IMR-90 (cell line): Measurements from ENCODE around the gene VWDE. TPM values are rescaled to one million over a fixed set of nuclear protein-coding genes. Genes with fewer than 3 reads are reported as not detected.

Source experiments
- ATAC-seq: fragments of 200-7000 bp; cut with Tn5 transposase; 2 replicates; pipeline ENCODE4 v1.9.1; 2020; ENCODE audit warnings: low read depth, mild to moderate bottlenecking, moderate library complexity
- BruUV-seq: library from RNA; stranded (reverse); fragments of 400-500 nt; replicated peaks from 2 replicates; lab custom pipeline; 2021; lab: Mats Ljungman, UMichigan
- CTCF ChIA-PET: fragments of 300-600 bp; formaldehyde crosslinking; extraction: SDS; loops from one replicate; lab custom pipeline; 2021; ENCODE audit warnings: antibody characterized with exemption; lab: Yijun Ruan, JAX
- POLR2A ChIA-PET: fragments of 300-600 bp; sonication (Branson Sonifier 250); formaldehyde crosslinking; loops from one replicate; lab custom pipeline; 2022; ENCODE audit warnings: antibody characterized with exemption; ENCODE audit not compliant: unreplicated experiment; lab: Charles Lee
- DNase-seq: peaks from one replicate; pipeline ENCODE4 v3.0.0; 2013
- H2AFZ ChIP-seq: replicated peaks from 2 replicates; pipeline ENCODE3; 2013; ENCODE audit warnings: low read length, mild to moderate bottlenecking; ENCODE audit not compliant: poor library complexity
- H2AK5ac ChIP-seq: 2 replicates; pipeline ENCODE4 v1.6.1; 2013; ENCODE audit warnings: low read depth, low read length, inconsistent platforms
- H2AK9ac ChIP-seq: replicated peaks from 2 replicates; pipeline ENCODE3; 2013; ENCODE audit warnings: mild to moderate bottlenecking, low read depth, low read length, moderate library complexity; ENCODE audit not compliant: poor library complexity
- H2BK120ac ChIP-seq: 2 replicates; pipeline ENCODE4 v1.6.1; 2013; ENCODE audit warnings: low read depth, low read length, inconsistent platforms
- H2BK15ac ChIP-seq: 3 replicates; pipeline ENCODE4 v1.6.1; 2013; ENCODE audit warnings: low read depth, low read length, inconsistent platforms
- H2BK20ac ChIP-seq: 2 replicates; pipeline ENCODE4 v1.6.1; 2013; ENCODE audit warnings: low read depth, mild to moderate bottlenecking, inconsistent platforms, low read length, moderate library complexity
- H2BK5ac ChIP-seq: 2 replicates; pipeline ENCODE4 v1.6.1; 2013; ENCODE audit warnings: mild to moderate bottlenecking, low read depth, low read length, inconsistent platforms; ENCODE audit not compliant: poor library complexity, severe bottlenecking
- H3K14ac ChIP-seq: replicated peaks from 2 replicates; pipeline ENCODE4 v1.6.1; 2013; ENCODE audit warnings: low read depth, low read length, inconsistent platforms
- H3K18ac ChIP-seq: 2 replicates; pipeline ENCODE4 v1.6.1; 2013; ENCODE audit warnings: low read depth, low read length, control low read depth
- H3K23ac ChIP-seq: 2 replicates; pipeline ENCODE4 v1.6.1; 2013; ENCODE audit warnings: low read depth, low read length, inconsistent platforms
- H3K27ac ChIP-seq: 2 replicates; pipeline ENCODE4 v1.5.1; 2013; ENCODE audit warnings: mild to moderate bottlenecking, control low read depth, low read length; ENCODE audit not compliant: insufficient read depth
- H3K27me3 ChIP-seq: 2 replicates; pipeline ENCODE4 v1.6.1; 2013; ENCODE audit warnings: low read length; ENCODE audit not compliant: control insufficient read depth, insufficient read depth
- H3K36me3 ChIP-seq: 2 replicates; pipeline ENCODE4 v1.6.1; 2013; ENCODE audit warnings: low read length, mixed read lengths; ENCODE audit not compliant: control insufficient read depth, insufficient read depth
- H3K4ac ChIP-seq: 2 replicates; pipeline ENCODE4 v1.6.1; 2013; ENCODE audit warnings: low read depth, low read length, inconsistent platforms
- H3K4me1 ChIP-seq: 2 replicates; pipeline ENCODE4 v1.6.1; 2013; ENCODE audit warnings: low read length, mixed read lengths; ENCODE audit not compliant: control insufficient read depth, insufficient read depth
- H3K4me2 ChIP-seq: 2 replicates; pipeline ENCODE4 v1.6.1; 2013; ENCODE audit warnings: low read depth, mild to moderate bottlenecking, control low read depth, low read length, moderate library complexity
- H3K4me3 ChIP-seq: 2 replicates; pipeline ENCODE4 v1.5.1; 2013; ENCODE audit warnings: low read depth, mild to moderate bottlenecking, control low read depth, low read length, moderate library complexity; ENCODE audit not compliant: insufficient read depth
- H3K56ac ChIP-seq: 2 replicates; pipeline ENCODE4 v1.6.1; 2013; ENCODE audit warnings: low read length, inconsistent platforms; ENCODE audit not compliant: insufficient read depth; ENCODE audit errors: extremely low read depth
- H3K79me1 ChIP-seq, 2 experiments: 2 replicates each; pipeline ENCODE4 v1.6.1; 2013; ENCODE audit warnings: low read length in 2 of 2, inconsistent platforms in 1 of 2, low read depth in 1 of 2
- H3K9ac ChIP-seq: 2 replicates; pipeline ENCODE4 v1.6.1; 2013; ENCODE audit warnings: low read depth, low read length, control low read depth
- H3K9me1 ChIP-seq: 2 replicates; pipeline ENCODE4 v1.6.1; 2013; ENCODE audit warnings: low read length, inconsistent platforms; ENCODE audit not compliant: insufficient read depth
- H3K9me3 ChIP-seq: 2 replicates; pipeline ENCODE4 v1.6.1; 2013; ENCODE audit warnings: low read length; ENCODE audit not compliant: control insufficient read depth, insufficient read depth
- H4K20me1 ChIP-seq: 2 replicates; pipeline ENCODE4 v1.6.1; 2013; ENCODE audit warnings: low read length, inconsistent platforms; ENCODE audit not compliant: insufficient read depth
- H4K5ac ChIP-seq: 2 replicates; pipeline ENCODE4 v1.6.1; 2013; ENCODE audit warnings: mild to moderate bottlenecking, low read depth, low read length, control low read depth
- H4K8ac ChIP-seq, 2 experiments: 2 replicates each; pipeline ENCODE4 v1.6.1; 2013; ENCODE audit warnings: low read depth in 2 of 2, low read length in 2 of 2, control low read depth in 1 of 2, inconsistent platforms in 1 of 2
- H4K91ac ChIP-seq: 2 replicates; pipeline ENCODE4 v1.6.1; 2013; ENCODE audit warnings: low read depth, low read length, inconsistent platforms; ENCODE audit not compliant: insufficient read depth
- MAFK ChIP-seq: IDR thresholded peaks from 2 replicates; pipeline ENCODE4 v1.6.1; 2012; ENCODE audit warnings: low read depth, low read length, improper control_type of control experiment
- MXI1 ChIP-seq: IDR thresholded peaks from 2 replicates; pipeline ENCODE4 v1.6.1; 2012; ENCODE audit warnings: low read depth, mild to moderate bottlenecking, low read length, moderate library complexity, borderline replicate concordance
- NFE2L2 ChIP-seq: fragments of 150-350 bp; IDR thresholded peaks from 2 replicates; pipeline ENCODE4 v1.6.1; 2016; ENCODE audit warnings: low read depth, mild to moderate bottlenecking, low read length
- POLR2A ChIP-seq: IDR thresholded peaks from 2 replicates; pipeline ENCODE4 v1.6.1; 2012; ENCODE audit warnings: mild to moderate bottlenecking, low read depth, low read length
- RAD21 ChIP-seq: IDR thresholded peaks from 2 replicates; pipeline ENCODE4 v1.6.1; 2012; ENCODE audit warnings: low read length, improper control_type of control experiment
- RCOR1 ChIP-seq: IDR thresholded peaks from 2 replicates; pipeline ENCODE4 v1.6.1; 2012; ENCODE audit warnings: mild to moderate bottlenecking, low read length, improper control_type of control experiment; ENCODE audit not compliant: insufficient replicate concordance
- RFX5 ChIP-seq: IDR thresholded peaks from 2 replicates; pipeline ENCODE4 v1.8.0; 2012; ENCODE audit warnings: low read depth, mild to moderate bottlenecking, low read length, moderate library complexity
- SMC3 ChIP-seq: fragments of 150-350 bp; IDR thresholded peaks from 2 replicates; pipeline ENCODE4 v1.6.1; 2016; ENCODE audit warnings: low read depth, mild to moderate bottlenecking, antibody characterized with exemption, low read length, moderate library complexity
- WGBS, 2 experiments: methylation state at CpG; one replicate each; pipeline versions ENCODE4 v1.1.5 to v1.1.7; 2013; ENCODE audit warnings: missing lambda C conversion rate in 2 of 2; ENCODE audit not compliant: insufficient read length in 1 of 2; ENCODE audit errors: extremely low coverage in 2 of 2; 5-methylcytosine and 5-hydroxymethylcytosine counted together
- dilution Hi-C: fragments of 300-500 bp; cut with HindIII; formaldehyde crosslinking; loops from one replicate; pipeline ENCODE4 v1.14.3; 2018; ENCODE audit warnings: low sequenced_read_pairs; ENCODE audit not compliant: unreplicated experiment
- in situ Hi-C: fragments of 300-500 bp; cut with MboI; formaldehyde crosslinking; loops from 3 replicates; pipeline ENCODE4 v1.14.3; 2019; ENCODE audit warnings: low sequenced_read_pairs, inconsistent platforms, mixed read lengths
- intact Hi-C: fragments of 100-400 bp; cut with micrococcal nuclease; formaldehyde crosslinking; loops from 2 replicates; pipeline ENCODE4 v1.10.0; 2022
- polyA plus RNA-seq, 3 experiments: library from polyadenylated mRNA; depleted of rRNA; stranded (reverse); fragments of >200 nt; gene quantifications; 2 replicates each; pipeline ENCODE4 v1.2.3, GENCODE V29; 2012; ENCODE audit warnings: low replicate concordance in 1 of 3
- total RNA-seq: library from RNA; depleted of rRNA; stranded (reverse); fragments of >200 nt; gene quantifications from 2 replicates; pipeline ENCODE4 v1.2.3, GENCODE V29; 2012
- TF ChIP-seq, protein P1 (sequence below): conservative IDR thresholded peaks from 2 replicates; pipeline ENCODE4 v1.5.1; 2012; ENCODE audit warnings: mild to moderate bottlenecking, low read depth, low read length, improper control_type of control experiment

The VWDE gene
- total and polyA plus RNA-seq, 2 of the 4 experiments (the other 2 are of a cell fraction), result 0.05 to 0.18 TPM

DNA sequence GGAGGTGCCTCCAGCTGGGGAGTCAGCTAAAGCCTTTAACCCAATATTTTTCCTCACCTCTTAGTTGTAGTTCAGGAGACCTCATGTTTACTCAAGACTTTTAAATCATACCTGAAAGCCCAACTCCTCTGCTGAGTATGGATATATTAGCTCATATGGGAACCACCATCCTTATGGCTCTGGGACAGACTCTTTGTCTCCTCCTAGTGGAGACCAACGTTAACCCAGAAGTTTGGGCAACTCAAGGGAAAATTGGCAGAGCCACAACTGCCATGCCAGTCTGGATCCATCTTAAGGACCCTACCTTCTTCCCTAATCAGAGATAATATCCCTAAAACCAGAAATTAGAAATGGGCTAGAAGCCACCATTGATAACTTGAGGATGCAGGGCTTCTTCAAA lies 111.8 kb downstream of the VWDE start:
- CTCF ChIA-PET, result no interaction called here
- no TSS peak for BruUV-seq
- Histone ChIP-seq H3K4ac (no peak overlapping the region), H3K18ac (no peak overlapping the region), H2AFZ (no peak overlapping the region), H3K36me3 (no peaks in the 10 kb centered on the region), H4K20me1 (no peaks in the 10 kb centered on the region), H2BK5ac (no peak overlapping the region), H3K27ac (no peak overlapping the region), H2BK120ac (no peak overlapping the region), H3K4me2 (no peak overlapping the region), H4K5ac (no peak overlapping the region), H3K23ac (no peak overlapping the region), H3K4me3 (no peak overlapping the region), H3K79me1 (no peaks in the 10 kb centered on the region), H3K14ac (no peak overlapping the region), H3K9me1 (no peaks in the 10 kb centered on the region), H3K9ac (no peak overlapping the region), H3K56ac (no peak overlapping the region), H3K4me1 (no peaks in the 10 kb centered on the region), H2AK9ac (no peak overlapping the region), H3K27me3 (no peaks in the 10 kb centered on the region), H2BK20ac (no peak overlapping the region), H4K91ac (no peak overlapping the region), H3K9me3 (no peaks in the 10 kb centered on the region), H2BK15ac (no peak overlapping the region), H4K8ac (no peak overlapping the region), H2AK5ac (no peak overlapping the region)
- no peak for TF ChIP-seq RFX5
- TF ChIP-seq RCOR1, result no peak
- TF ChIP-seq RAD21, result peak; percentile 31; the same call in 1 of the 2 replicates
- 0 out of 2 replicates have a peak, but pooled peaks have one; percentile 20 for TF ChIP-seq SMC3
- no peak for TF ChIP-seq POLR2A
- no peak for TF ChIP-seq MAFK
- no peak for TF ChIP-seq NFE2L2
- no peak for TF ChIP-seq MXI1
- TF ChIP-seq, protein P1, sequence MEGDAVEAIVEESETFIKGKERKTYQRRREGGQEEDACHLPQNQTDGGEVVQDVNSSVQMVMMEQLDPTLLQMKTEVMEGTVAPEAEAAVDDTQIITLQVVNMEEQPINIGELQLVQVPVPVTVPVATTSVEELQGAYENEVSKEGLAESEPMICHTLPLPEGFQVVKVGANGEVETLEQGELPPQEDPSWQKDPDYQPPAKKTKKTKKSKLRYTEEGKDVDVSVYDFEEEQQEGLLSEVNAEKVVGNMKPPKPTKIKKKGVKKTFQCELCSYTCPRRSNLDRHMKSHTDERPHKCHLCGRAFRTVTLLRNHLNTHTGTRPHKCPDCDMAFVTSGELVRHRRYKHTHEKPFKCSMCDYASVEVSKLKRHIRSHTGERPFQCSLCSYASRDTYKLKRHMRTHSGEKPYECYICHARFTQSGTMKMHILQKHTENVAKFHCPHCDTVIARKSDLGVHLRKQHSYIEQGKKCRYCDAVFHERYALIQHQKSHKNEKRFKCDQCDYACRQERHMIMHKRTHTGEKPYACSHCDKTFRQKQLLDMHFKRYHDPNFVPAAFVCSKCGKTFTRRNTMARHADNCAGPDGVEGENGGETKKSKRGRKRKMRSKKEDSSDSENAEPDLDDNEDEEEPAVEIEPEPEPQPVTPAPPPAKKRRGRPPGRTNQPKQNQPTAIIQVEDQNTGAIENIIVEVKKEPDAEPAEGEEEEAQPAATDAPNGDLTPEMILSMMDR, result peak; percentile 21; the same call in 1 of the 2 replicates
- in situ Hi-C loops (no loop called here), intact Hi-C loops (loop anchor here (1.0 kb wide), 1 partner anchor 225 kb away; no protein-coding TSS in a partner anchor), dilution Hi-C loops (no loop called here)
- POLR2A ChIA-PET, result no interaction called here
- ATAC-seq (no peak), DNase-seq (peak; percentile 1)
- WGBS, 2 experiments, result 60% methylated on average over 1 of the region's 1 CpG; no CpG with 5 or more reads in 1 of the 2 experiments
